HepG2 (cell line): ENCODE results near the gene C1QTNF1. TPM values are rescaled to one million over a fixed set of nuclear protein-coding genes. Genes with fewer than 3 reads are reported as not detected.

Experiments
- ATAC-seq: fragments of 200-7000 bp; cut with Tn5 transposase; 3 replicates; pipeline ENCODE4 v1.9.1; 2020; ENCODE audit warnings: mild to moderate bottlenecking, moderate library complexity
- BruUV-seq: library from RNA; stranded (reverse); fragments of 400-500 nt; replicated peaks from 2 replicates; lab custom pipeline; 2021; lab: Mats Ljungman, UMichigan
- CTCF ChIA-PET: fragments of 300-600 bp; formaldehyde crosslinking; extraction: SDS; loops from one replicate; lab custom pipeline; 2021; ENCODE audit warnings: low total read pairs, inconsistent platforms, low intra/inter-chr PET ratio; lab: Yijun Ruan, JAX
- POLR2A ChIA-PET: fragments of 350-600 bp; sonication (Branson Sonifier 250); formaldehyde crosslinking; loops from one replicate; lab custom pipeline; 2020; ENCODE audit warnings: antibody characterized with exemption, inconsistent platforms; lab: Yijun Ruan, JAX
- DNase-seq: peaks from one replicate; pipeline ENCODE4 v3.0.0-alpha.2; 2015; ENCODE audit warnings: low spot score
- FAIRE-seq: peaks from 3 replicates; lab custom pipeline; 2011; peaks lifted over from hg19 to GRCh38; lab: Jason Lieb, UNC
- H2AFZ ChIP-seq: one replicate; pipeline ENCODE4 v1.6.1; 2011; ENCODE audit warnings: low read length, inconsistent platforms
- H3K27ac ChIP-seq: fragments of 300-600 bp; 3 replicates; pipeline ENCODE4 v1.8.0; 2011; ENCODE audit warnings: mixed run types, mild to moderate bottlenecking, mixed read lengths, low read length, inconsistent platforms; ENCODE audit not compliant: insufficient read depth; ENCODE audit errors: extremely low read length
- H3K27me3 ChIP-seq, 2 experiments: fragments of 200-600 bp in 1 of 2; 2 replicates in 1 of 2; 3 replicates in 1 of 2; pipeline versions ENCODE4 v1.6.0 to v1.8.0; 2011; ENCODE audit warnings: low read length in 2 of 2, mild to moderate bottlenecking in 2 of 2, moderate library complexity in 2 of 2, inconsistent platforms in 1 of 2; ENCODE audit not compliant: insufficient read depth in 2 of 2, control insufficient read depth in 1 of 2
- H3K36me3 ChIP-seq, 2 experiments: fragments of 200-600 bp in 1 of 2; replicated peaks in 1 of 2; 2 replicates in 1 of 2; 3 replicates in 1 of 2; pipeline versions ENCODE4 v1.5.1 to v1.8.0; 2011; ENCODE audit warnings: low read length in 2 of 2, inconsistent platforms in 1 of 2; ENCODE audit not compliant: insufficient read depth in 2 of 2, control insufficient read depth in 1 of 2
- H3K4me1 ChIP-seq: 2 replicates; pipeline ENCODE4 v1.5.1; 2012; ENCODE audit warnings: low read length, inconsistent platforms; ENCODE audit not compliant: insufficient read depth
- H3K4me2 ChIP-seq: 2 replicates; pipeline ENCODE4 v1.6.0; 2011; ENCODE audit warnings: low read depth, low read length, inconsistent platforms
- H3K4me3 ChIP-seq, 3 experiments: fragments of 200-600 bp in 1 of 3; sonication (generic), shearing (Covaris generic) in 1 of 3; replicated peaks in 1 of 3; 2 replicates each; pipeline ENCODE4 v1.5.1; 2011 to 2016; ENCODE audit warnings: low read length in 3 of 3, inconsistent platforms in 2 of 3, low read depth in 2 of 3, mild to moderate bottlenecking in 2 of 3, control low read depth in 1 of 3, mixed read lengths in 1 of 3; ENCODE audit not compliant: insufficient read depth in 1 of 3
- H3K79me2 ChIP-seq: one replicate; pipeline ENCODE4 v1.6.1; 2011; ENCODE audit warnings: low read length, inconsistent platforms; ENCODE audit not compliant: insufficient read depth
- H3K9ac ChIP-seq: 2 replicates; pipeline ENCODE4 v1.6.0; 2011; ENCODE audit warnings: mild to moderate bottlenecking, low read depth, low read length, inconsistent platforms; ENCODE audit not compliant: insufficient read depth
- H3K9me3 ChIP-seq: 2 replicates; pipeline ENCODE4 v1.5.1; 2012; ENCODE audit warnings: mild to moderate bottlenecking, low read length
- H4K20me1 ChIP-seq: 2 replicates; pipeline ENCODE4 v1.6.0; 2011; ENCODE audit warnings: inconsistent platforms, mild to moderate bottlenecking, low read length, moderate library complexity; ENCODE audit not compliant: insufficient read depth
- ATAD3A ChIP-seq: sonication (generic); formaldehyde crosslinking; IDR thresholded peaks from 2 replicates; pipeline ENCODE4 v1.4.0; 2020; ENCODE audit warnings: missing genetic modification reagents
- CHD4 ChIP-seq: fragments of 200-600 bp; sonication (generic); IDR thresholded peaks from 2 replicates; pipeline ENCODE4 v1.7.0; 2017; ENCODE audit warnings: mild to moderate bottlenecking, low read length, borderline replicate concordance
- GRHL1 ChIP-seq: sonication (generic); formaldehyde crosslinking; conservative IDR thresholded peaks from 2 replicates; pipeline ENCODE4 v1.8.0; 2022; ENCODE audit warnings: missing genetic modification reagents
- KAT2B ChIP-seq: fragments of 150-350 bp; IDR thresholded peaks from 2 replicates; pipeline ENCODE4 v1.6.1; 2014; ENCODE audit warnings: low read depth, low read length, borderline replicate concordance
- MED13 ChIP-seq: sonication (generic); formaldehyde crosslinking; IDR thresholded peaks from 2 replicates; pipeline ENCODE4 v1.5.0; 2020; ENCODE audit warnings: missing genetic modification reagents
- MXD4 ChIP-seq: IDR thresholded peaks from 2 replicates; pipeline ENCODE4 v1.6.1; 2016; ENCODE audit warnings: mild to moderate bottlenecking, missing biosample characterization, missing genetic modification reagents
- NPAS2 ChIP-seq: sonication (generic); formaldehyde crosslinking; IDR thresholded peaks from 2 replicates; pipeline ENCODE4 v1.8.0; 2022; ENCODE audit warnings: mild to moderate bottlenecking, missing genetic modification reagents, borderline replicate concordance
- NR2F1 ChIP-seq, 2 experiments: fragments of 450-650 bp in 1 of 2; formaldehyde crosslinking in 1 of 2; IDR thresholded peaks; 2 replicates each; pipeline versions ENCODE4 v1.5.0 to v1.6.1; 2016 to 2020; ENCODE audit warnings: mild to moderate bottlenecking in 1 of 2, missing compliant biosample characterization in 1 of 2, missing genetic modification reagents in 1 of 2, moderate library complexity in 1 of 2
- PHF21A ChIP-seq: sonication (generic); formaldehyde crosslinking; IDR thresholded peaks from 2 replicates; pipeline ENCODE4 v1.5.0; 2020; ENCODE audit warnings: mild to moderate bottlenecking, missing genetic modification reagents
- SIN3A ChIP-seq: IDR thresholded peaks from 2 replicates; pipeline ENCODE4 v1.6.1; 2011; ENCODE audit warnings: low read depth, mild to moderate bottlenecking, control low read depth, low read length, borderline replicate concordance
- ZNF234 ChIP-seq: sonication (generic); formaldehyde crosslinking; conservative IDR thresholded peaks from 2 replicates; pipeline ENCODE4 v1.5.1; 2020; ENCODE audit warnings: mild to moderate bottlenecking, missing genetic modification reagents
- WGBS: methylation state at CpG from one replicate; pipeline ENCODE4 v1.1.6; 2017; ENCODE audit warnings: low lambda C conversion rate; 5-methylcytosine and 5-hydroxymethylcytosine counted together
- in situ Hi-C: cut with HindIII; loops from 2 replicates; pipeline ENCODE4 v1.10.0; 2017; ENCODE audit warnings: low pct_unique_long_range_greater_than_20kb; ENCODE audit not compliant: extremely low pct_ligation_motif_present
- intact Hi-C: fragments of 100-400 bp; cut with micrococcal nuclease; formaldehyde crosslinking; loops from one replicate; pipeline ENCODE4 v1.10.0; 2022; ENCODE audit not compliant: unreplicated experiment
- polyA plus RNA-seq, 8 experiments: library from polyadenylated mRNA; depleted of rRNA in 3 of 8; stranded (reverse) in 7 of 8; unstranded in 1 of 8; fragments of >200 nt; fragmentation: Illumina TruSeq in 4 of 8; extraction: Trizol in 4 of 8; gene quantifications; 2 replicates each; pipeline versions ENCODE4 v1.2.1 to v1.2.3, GENCODE V29; 2011 to 2016; ENCODE audit warnings: low read depth in 4 of 8, missing spikeins in 1 of 8, mixed read lengths in 1 of 8; ENCODE audit not compliant: insufficient read depth in 1 of 8
- total RNA-seq, 5 experiments: library from RNA; depleted of rRNA; stranded (reverse); fragments of >200 nt; fragmentation: Illumina TruSeq; extraction: Trizol; gene quantifications; 2 replicates each; pipeline ENCODE4 v1.2.3, GENCODE V29; 2016; ENCODE audit warnings: low read depth in 1 of 5

C1QTNF1 gene
- total and polyA plus RNA-seq, 2 of the 13 experiments (the other 11 are each of a cell fraction or from before 2014, with no cell fraction given) = 0.18 to 0.86 TPM

GRCh38 chr17:79041041-79041570 is 17.1 kb downstream of the C1QTNF1 start:
- H3K9ac ChIP-seq = no peak overlapping the region
- H3K36me3 ChIP-seq = no peaks in the 10 kb centered on the region
- BruUV-seq = no TSS peak
- H3K79me2 ChIP-seq = no peaks in the 10 kb centered on the region
- DNase-seq = no peak
- FAIRE-seq = no peak
- no peak for ATAC-seq
- no peak overlapping the region for H2AFZ ChIP-seq
- intact Hi-C loops = no loop called here
- peaks cover 8 to 38% of the 10 kb centered on the region in 2 experiments; a peak in 4 of 5 replicates for H3K27me3 ChIP-seq
- no peak overlapping the region for H3K27ac ChIP-seq
- H3K4me3 ChIP-seq = no peak overlapping the region
- CTCF ChIA-PET = interaction anchor here (1.4 to 3.1 kb wide), 2 partner anchors 13 to 21 kb away, joined by 3 to 71 read pairs; no protein-coding TSS in a partner anchor
- WGBS = 26% methylated on average over 9 of the region's 13 CpGs
- H3K9me3 ChIP-seq = no peaks in the 10 kb centered on the region
- TF ChIP-seq KAT2B (no peak), CHD4 (no peak), PHF21A (CRISPR knock-in tag) (no peak), NPAS2 (CRISPR knock-in tag) (no peak), GRHL1 (no peak), MED13 (CRISPR knock-in tag) (no peak), ZNF234 (CRISPR knock-in tag) (no peak), MXD4 (CRISPR knock-in tag) (no peak), ATAD3A (CRISPR knock-in tag) (no peak), SIN3A (no peak), NR2F1 (CRISPR knock-in tag; IDR thresholded peaks at IDR 0.05) (no peak)
- TF ChIP-seq, all 625 proteins: peak for 0
- Histone ChIP-seq H4K20me1 (no peaks in the 10 kb centered on the region), H3K4me2 (no peak overlapping the region), H3K4me1 (peaks cover 10% of the 10 kb centered on the region; the same call in 1 of the 2 replicates)
- POLR2A ChIA-PET = interaction anchor here (1.1 to 8.8 kb wide), 3 partner anchors 8 to 21 kb away, joined by 4 to 127 read pairs (median 5); no protein-coding TSS in a partner anchor
- in situ Hi-C loops = no loop called here
